Ishikawa (cell line): Measurements from ENCODE around the gene C1orf52.

Experiments used
- CEBPB ChIP-seq: IDR thresholded peaks from 2 replicates; pipeline ENCODE4 v1.6.1; 2012
- CREB1 ChIP-seq: IDR thresholded peaks from 2 replicates; pipeline ENCODE4 v1.6.1; 2012; ENCODE audit warnings: low read depth
- MAX ChIP-seq: IDR thresholded peaks from 2 replicates; pipeline ENCODE4 v1.6.1; 2012
- TAF1 ChIP-seq: IDR thresholded peaks from 2 replicates; pipeline ENCODE4 v1.6.1; 2012; ENCODE audit warnings: low read depth, mild to moderate bottlenecking
- USF1 ChIP-seq: IDR thresholded peaks from 2 replicates; pipeline ENCODE4 v1.6.1; 2012
- YY1 ChIP-seq: IDR thresholded peaks from 2 replicates; pipeline ENCODE4 v1.6.1; 2012; ENCODE audit warnings: low read depth
- ZBTB7A ChIP-seq: IDR thresholded peaks from 2 replicates; pipeline ENCODE4 v1.6.1; 2012; ENCODE audit warnings: low read depth

GRCh38 chr1:85277802-85278201 lies 18.3 kb upstream of the C1orf52 start:
- TF ChIP-seq MAX (no peak), CEBPB (no peak), ZBTB7A (no peak), YY1 (no peak), CREB1 (no peak), USF1 (no peak), TAF1 (no peak)
